ENCODE measurements around the gene FLNC.

The FLNC gene

DNA sequence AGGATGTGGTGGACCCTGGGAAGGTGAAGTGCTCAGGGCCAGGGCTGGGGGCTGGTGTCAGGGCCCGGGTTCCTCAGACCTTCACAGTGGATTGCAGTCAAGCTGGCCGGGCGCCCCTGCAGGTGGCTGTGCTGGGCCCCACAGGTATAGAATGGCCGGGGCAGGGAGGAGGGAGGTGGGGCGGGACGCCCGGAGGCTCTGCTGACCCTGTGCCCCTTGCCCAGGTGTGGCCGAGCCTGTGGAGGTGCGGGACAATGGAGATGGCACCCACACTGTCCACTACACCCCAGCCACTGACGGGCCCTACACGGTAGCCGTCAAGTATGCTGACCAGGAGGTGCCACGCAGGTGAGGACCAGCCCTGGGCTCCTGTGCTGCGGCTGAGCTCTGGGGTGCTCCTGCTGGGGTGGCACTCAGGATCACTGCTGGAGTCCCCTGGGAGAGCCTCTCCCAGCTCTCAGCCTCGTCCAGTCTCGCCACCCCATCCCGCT, 17.6 kb downstream of the FLNC start:
- DNase-seq = no peak

DNA sequence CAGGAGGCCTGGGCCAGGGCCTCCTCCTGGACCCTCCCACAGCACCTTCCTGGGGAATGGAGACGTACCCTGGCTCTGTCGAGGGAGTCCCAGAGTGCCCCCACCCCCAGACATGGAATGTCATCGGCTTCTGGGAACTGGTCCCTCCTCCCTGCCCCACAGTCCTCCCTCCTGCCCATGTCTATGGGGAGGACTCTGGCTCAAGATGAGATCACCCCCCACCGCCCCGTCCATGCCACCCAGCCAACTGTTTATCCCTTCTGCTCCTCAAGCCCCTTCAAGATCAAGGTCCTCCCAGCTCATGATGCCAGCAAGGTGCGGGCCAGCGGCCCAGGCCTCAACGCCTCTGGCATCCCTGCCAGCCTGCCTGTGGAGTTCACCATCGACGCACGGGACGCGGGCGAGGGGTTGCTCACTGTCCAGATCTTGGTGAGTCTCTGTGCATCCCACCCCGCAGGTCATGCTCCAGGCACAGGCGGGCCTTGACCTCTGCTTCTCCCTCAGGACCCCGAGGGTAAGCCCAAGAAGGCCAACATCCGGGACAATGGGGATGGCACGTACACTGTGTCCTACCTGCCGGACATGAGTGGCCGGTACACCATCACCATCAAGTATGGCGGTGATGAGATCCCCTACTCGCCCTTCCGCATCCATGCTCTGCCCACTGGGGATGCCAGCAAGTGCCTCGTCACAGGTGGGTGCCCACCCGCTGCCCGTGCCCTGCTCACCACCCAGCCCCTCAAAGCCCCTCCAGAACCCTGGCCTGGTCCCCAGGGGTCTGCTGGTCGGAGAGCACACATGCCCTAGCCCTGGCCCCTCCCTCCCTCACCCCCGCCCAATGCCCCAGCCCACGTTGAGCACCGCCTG, 18.3 kb downstream of the FLNC start:
- no peak for DNase-seq

DNA sequence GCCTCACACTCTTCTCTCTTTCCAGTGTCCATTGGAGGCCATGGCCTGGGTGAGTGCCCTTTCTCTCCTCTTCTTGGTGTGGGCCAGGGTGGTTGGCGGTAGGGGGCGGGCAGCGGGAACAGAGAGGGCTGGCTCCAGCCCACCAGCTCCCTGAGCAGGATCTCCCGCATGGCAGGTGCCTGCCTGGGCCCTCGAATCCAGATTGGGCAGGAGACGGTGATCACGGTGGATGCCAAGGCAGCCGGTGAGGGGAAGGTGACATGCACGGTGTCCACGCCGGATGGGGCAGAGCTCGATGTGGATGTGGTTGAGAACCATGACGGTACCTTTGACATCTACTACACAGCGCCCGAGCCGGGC, 18.9 kb downstream of the FLNC start:
- DNase-seq = no peak

DNA sequence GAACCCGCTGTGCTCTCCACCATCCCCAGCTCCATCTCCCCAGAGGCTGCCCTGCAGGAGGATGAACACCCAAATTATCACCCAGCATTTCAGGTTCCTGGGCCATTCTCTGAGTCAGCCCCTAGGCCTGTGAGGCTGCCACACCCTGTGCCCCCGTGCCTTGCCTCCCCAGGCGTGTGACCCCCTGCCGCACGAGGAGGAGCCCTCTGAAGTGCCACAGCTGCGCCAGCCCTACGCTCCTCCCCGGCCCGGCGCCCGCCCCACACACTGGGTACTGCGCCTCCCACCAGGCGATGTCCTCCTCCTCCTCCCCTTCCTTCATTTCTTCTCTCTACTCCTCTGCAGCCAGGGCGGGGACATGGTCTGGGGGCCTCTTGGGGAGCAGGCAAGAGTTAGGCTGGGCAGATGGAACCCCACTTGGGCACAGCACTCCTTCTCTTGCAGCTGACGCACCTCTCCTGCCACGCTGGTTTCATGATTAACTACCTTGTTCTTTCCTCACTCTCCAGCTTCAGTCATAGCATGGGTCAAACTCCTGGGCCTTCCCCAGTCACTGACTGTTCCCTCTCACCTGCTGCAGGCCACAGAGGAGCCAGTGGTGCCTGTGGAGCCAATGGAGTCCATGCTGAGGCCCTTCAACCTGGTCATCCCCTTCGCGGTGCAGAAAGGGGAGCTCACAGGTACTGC, 19.7 kb downstream of the FLNC start:
- no peak for DNase-seq

DNA sequence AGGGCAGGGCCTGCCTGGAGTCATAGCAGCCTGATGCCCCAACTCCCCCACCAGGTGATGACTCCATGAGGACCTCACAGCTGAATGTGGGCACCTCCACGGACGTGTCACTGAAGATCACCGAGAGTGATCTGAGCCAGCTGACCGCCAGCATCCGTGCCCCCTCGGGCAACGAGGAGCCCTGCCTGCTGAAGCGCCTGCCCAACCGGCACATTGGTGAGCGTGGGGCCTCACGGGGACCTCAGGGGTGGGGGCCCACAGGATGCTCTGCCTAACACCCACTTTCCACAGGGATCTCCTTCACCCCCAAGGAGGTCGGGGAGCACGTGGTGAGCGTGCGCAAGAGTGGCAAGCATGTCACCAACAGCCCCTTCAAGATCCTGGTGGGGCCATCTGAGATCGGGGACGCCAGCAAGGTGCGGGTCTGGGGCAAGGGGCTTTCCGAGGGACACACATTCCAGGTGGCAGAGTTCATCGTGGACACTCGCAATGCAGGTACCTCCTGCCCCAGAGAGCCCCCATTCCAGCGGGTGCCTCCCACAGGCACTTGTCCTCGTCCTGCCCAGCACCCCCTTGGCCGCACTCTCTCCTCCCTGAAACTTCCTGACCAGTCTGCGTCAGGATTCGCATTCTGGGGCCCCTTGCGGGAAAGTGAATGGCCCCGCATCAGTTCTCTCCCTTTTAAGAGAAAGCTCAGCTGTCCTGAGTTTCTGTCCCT, 22.5 kb downstream of the FLNC start:
- DNase-seq = no peak

DNA sequence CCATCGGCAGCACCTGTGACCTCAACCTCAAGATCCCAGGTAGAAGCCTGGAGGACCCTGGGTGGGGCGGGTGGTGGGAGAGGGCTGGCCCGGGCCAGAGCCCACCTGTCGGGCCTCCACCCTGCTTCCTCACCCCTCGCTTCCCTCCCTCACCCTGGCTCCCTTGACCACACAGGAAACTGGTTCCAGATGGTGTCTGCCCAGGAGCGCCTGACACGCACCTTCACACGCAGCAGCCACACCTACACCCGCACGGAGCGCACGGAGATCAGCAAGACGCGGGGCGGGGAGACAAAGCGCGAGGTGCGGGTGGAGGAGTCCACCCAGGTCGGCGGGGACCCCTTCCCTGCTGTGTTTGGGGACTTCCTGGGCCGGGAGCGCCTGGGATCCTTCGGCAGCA, 23.6 kb downstream of the FLNC start:
- DNase-seq = no peak

DNA sequence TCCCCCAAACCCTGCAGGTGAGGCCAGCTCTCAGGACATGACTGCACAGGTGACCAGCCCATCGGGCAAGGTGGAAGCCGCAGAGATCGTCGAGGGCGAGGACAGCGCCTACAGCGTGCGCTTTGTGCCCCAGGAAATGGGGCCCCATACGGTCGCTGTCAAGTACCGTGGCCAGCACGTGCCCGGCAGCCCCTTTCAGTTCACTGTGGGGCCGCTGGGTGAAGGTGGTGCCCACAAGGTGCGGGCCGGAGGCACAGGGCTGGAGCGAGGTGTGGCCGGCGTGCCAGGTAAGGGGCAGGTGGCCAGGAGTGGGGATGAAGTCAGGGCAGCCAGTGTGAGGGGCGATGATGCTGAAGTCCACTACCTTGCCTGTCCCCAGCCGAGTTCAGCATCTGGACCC, 24.2 kb downstream of the FLNC start:
- DNase-seq = no peak

DNA sequence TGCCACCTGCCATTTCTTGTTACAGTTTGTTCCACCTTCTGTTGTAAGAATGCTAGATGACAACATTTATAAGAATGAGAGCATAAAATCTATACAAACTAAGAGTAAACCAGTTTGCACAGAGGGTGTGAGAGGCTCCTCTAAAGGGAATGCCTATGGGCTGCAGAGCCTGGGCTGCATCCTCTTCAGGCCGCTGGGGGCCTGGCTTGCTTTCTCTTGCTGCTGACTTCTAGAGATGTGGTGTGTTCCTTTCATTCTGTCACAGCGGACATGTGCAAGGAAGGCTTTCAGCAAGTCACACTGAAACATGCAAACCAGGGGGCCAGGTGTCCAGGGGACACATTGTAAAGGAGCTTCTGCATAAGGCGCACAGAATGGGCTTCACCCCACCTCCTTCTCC, 25.4 kb downstream of the FLNC start:
- no peak for DNase-seq

DNA sequence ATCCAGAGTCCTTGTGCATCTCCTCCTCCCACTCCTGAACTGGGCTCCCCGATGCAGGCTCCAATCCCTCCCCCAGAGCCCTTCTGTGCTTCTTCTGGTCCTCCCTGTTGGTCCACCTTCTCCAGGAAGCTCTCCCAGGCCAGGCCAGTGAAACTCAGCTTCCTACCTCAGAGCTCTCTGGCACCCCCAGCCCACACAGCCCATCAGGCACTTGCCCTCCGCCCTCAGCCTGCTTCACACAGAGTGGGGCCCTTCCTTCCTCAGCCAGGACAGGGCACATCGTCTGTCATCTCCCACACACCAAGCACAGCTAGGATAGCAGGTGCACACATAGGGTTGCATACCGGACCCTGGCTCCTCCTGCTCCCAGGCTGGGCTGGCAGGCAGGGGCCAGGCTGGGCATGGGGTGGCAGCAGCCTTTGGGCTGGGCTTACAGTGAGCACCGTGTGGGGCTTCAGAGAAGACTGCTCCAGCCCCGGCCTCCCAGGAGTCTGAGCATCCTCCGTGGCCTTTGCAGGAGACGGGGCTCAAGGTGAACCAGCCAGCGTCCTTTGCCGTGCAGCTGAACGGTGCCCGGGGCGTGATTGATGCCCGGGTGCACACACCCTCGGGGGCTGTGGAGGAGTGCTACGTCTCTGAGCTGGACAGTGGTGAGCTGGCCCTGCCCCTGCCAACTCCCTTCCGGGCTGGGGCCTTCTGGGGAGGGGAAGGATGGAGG, 26.0 kb downstream of the FLNC start:
- no peak for DNase-seq

DNA sequence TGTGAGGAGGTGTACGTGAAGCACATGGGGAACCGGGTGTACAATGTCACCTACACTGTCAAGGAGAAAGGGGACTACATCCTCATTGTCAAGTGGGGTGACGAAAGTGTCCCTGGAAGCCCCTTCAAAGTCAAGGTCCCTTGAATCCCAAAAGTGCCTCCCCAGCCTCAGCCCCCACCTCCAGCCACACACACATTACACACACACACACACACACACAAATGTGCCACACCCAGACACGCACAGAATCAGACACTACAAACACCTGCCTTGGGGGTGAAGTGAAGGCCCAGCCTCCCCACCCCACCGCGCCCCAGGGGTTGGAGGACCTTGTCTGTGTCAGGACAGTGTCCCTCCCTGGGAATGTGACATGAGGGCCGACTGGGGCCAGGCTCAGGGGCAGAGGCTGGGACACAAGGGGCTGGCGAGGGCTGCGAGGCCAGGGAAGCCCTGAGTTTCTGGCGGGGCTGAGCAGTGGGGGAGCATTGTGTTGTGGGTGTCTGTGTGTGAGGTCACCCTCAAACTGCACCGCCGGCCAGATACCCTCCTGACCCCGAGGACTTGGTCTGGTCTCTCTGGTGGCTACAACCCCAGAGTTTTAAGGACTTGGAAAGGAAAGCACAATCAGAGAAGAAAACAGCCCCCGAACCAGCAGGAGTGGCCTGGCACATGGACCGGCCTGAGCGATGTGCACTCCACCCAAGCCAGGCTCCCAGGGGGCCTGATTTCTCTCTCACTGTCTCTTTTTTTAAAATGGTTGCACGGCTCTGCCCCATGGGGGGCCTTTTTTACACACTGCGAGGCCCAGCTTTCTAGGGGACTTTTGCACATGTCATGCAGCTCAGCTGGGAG, 28.4 kb downstream of the FLNC start:
- DNase-seq = no peak

DNA sequence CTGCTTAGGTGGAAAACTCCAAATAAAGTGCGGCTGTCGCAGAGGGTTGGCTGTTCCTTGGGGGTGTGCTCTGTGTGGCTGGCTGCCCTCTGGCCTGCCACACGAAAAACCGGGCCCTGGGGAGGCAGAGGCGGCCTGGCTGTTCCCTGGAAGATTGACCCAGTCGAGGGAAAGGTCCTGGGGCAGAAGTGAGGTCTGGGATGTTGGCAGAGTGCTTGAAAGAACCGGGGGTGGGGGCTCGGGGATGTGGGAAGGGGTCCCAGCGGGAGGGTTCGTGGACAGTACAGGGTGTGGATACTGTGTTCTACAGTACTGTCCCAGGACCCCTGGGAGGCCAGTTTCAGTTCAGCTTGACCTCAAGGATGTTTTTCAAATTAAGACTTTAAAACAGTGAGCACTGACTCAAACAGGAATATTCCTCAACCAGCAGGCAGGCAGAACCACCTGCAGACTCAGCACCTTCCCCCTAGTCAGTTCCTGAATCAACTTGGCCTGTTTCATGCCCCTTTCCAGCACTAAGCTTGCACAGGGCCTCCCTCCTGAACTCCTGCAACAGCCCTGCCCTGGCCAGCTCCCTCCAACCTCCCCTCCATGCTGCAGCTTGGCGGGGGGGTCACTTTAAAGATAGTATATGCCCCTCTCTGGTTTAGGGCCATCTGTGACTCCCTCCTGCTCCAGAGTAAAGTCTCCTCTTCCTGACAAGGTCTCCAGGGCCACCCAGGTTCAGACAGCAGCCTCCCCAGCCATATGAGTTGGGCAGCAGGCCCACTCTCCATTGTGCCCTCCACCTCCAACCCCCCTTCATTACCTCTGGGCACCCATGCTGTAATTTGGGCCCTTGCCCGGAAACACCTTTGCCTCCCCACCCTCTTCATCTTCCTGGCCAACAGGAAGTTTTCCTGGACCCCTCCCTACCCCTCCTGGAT, 29.3 kb downstream of the FLNC start:
- peak in 1 of 2 experiments; percentile 30 for DNase-seq

DNA sequence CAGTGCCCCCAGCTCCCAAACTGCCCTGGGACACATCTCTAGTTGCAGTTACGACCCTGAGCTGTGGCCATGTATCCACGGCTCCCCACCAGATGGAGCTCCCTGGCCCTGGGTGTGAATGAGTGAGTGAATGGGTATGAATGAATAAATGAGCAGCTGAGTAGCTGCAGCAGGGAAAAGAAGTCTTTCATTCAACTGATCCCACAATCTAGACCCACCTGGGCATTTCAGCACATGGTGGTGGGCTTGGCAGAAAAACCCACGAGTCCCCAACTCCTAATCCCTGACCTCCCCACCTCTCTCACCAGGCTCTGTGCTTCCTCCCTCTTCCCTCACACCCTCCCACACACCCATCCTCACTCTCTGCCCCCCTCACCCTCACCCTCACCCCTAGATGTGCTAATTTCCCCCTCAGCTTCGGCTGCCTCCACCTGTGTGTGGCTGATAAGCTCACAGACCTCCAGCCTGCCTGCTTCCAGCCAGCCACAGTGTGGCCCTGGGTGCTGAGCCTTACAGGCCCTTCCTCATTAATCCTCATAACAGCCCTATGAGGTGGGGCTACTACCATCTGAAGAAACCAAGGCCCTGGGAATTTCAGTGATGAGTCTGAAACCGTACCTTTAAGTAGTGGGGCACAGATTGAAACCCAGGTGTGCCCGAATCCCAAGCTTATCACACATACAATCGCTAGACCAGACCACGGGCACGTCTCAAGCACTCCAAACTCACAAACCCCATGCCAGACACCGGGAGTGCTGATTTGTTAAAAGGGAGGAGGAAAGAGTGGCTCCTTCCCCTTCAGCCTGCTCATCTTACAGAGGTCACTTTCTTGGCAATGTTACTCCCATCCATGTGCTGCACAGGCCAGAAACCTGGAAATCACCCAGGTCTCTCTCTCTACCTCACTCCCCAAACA, 30.2 kb downstream of the FLNC start:
- DNase-seq = no peak

DNA sequence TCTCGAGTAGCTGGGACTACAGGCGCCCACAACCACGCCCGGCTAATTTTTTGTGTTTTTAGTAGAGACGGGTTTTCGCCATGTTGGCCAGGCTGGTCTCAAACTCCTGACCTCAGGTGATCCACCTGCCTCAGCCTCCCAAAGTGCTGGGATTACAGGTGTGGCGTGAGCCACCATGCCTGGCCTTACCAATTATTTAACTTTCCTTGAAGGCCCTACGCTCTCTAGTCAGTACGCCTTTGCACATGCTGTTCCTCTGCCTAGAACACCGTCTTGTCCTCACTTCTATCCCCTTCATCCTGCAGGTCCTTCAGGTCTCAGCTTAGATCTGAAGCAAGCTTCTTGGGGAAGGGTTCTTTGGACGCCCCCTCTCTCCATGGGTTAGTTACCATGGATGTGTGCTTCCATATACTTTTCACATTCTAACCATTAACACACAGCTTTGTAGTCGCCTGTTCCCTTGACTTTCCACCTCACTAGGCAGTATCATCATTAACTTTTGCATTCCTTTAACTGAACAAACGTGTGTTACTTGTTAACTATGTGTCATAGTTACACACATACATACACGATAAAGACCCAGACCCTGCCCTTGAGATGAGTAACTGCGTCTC, 31.9 kb downstream of the FLNC start:
- DNase-seq = no peak

DNA sequence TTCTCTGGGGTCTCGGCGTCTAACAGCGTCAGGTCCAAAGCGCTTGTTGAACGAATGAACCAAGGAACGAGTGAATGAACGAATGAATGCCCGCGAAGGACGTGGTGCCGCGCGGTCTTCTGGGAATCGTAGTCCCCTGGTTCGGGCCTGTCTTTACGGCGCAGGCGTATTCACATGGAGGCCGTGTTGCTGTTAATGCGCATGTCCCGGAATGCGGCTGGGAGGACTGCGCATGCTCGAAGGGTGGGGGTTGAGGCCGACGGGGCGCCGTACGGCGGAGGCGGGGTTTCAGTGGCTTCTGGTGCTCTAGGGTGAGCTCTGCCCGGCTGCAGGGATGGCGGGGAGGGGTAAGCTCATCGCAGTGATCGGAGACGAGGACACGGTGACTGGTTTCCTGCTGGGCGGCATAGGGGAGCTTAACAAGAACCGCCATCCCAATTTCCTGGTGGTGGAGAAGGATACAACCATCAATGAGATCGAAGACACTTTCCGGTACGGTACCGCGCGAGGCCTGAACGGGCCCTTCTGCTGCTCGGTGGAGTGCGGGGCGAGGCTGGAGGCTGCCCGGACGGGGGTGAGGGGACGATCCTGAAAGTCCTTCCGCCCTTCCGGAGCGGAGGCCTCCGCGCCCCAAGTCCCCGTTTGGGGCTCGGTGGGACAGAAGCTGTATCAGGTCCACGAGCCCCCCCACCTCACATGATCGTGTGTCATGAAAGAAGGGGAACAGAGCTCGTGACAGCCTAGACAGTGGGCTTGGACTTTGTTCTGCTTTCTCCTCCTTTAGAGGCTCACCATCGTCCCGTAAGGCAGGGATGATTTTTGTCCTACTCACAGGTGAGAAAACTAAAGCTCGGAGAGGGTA, 32.6 kb downstream of the FLNC start, which contains the start of gene ATP6V1F:
TSS of gene ATP6V1F (plus strand) at position 286 of the 862 bp plus-strand sequence. CDS start at position 335, 49 bp downstream.
- DNase-seq = peak; percentile 94 to 96

DNA sequence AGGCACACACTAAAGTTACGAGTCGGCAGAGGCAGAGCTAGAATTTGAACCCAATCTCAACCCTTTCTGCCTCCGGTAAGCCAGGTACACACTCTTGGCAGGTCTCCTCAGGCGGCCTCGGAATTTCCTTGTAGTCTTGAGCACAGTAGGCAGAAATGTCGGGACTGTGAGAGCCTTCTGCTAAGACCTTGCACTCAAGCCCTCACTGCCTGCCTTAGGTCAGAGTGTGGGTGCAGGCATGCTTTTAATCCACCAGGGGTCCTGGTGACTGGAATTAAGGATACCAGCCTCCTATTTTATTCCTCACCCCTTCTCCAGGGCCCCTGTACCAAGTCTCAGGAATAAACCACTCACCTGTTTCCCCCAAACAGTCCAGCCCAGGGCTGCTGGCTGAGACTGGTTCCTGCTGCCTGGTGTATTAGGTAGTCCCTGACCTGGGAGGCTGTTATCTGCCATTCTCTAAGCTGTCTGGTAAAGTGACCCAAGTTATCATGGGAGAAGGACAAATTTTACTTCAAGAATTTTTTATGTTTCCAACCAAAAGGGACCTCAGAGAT, 33.3 kb downstream of the FLNC start:
- peak in 1 of 2 experiments; percentile 27 for DNase-seq

DNA sequence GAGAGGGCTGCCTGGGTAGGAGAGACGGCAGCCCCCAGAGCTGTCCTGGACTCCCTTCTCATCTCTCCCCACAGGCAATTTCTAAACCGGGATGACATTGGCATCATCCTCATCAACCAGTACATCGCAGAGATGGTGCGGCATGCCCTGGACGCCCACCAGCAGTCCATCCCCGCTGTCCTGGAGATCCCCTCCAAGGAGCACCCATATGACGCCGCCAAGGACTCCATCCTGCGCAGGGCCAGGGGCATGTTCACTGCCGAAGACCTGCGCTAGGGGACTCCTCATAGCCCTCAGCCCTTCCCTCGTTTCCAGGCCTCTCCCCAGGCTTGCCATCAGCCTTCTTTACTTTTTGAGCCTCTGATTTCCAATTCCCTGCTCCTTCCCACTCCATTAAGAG, 35.1 kb downstream of the FLNC start:
- no peak for DNase-seq

DNA sequence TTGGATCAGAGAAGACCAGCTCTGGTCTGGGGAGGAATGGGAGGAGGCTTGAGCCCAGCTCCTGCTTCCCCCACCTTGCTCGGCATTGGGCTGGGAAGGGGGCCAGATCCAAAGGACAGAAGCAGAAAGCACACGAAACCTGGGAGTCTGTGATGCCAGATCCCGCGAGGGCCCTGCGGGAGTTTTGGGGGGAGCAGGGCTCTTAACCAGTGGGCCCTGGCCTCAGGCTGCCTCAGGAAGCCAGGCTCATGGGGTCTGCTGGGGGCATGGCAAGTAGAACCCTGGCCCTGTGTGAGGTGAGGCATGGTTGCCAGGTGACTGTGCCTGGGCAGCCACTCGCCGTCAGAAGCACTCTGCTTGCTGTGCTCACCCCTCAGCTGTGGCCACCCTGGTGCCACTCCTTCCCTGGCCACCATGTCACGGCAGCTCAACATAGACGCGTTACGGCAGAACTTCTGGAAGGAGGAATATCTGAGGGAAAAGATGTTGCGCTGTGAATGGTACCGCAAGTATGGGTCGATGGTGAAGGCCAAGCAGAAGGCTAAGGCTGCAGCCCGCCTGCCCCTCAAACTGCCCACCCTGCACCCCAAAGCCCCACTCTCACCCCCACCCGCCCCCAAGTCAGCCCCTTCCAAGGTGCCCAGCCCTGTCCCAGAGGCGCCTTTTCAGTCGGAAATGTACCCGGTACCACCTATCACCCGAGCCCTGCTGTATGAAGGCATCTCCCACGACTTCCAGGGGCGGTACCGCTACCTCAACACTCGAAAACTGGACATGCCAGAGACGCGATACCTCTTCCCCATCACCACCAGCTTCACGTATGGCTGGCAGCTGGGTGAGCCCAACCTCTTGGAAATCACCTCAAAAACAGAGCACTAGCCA, 36.0 kb downstream of the FLNC start:
- DNase-seq = no peak
